ENCODE measurements around the gene PFKFB2. TPM values are rescaled to one million over a fixed set of nuclear protein-coding genes. Genes with fewer than 3 reads are reported as not detected.

Gene PFKFB2
- polyA plus RNA-seq, 1 donor (not counting 4 experiments of a cell fraction or from before 2014, with no cell fraction given), result 12.2 TPM

- dilution Hi-C loops (cut with MboI; ENCODE audit: extremely low pct_ligation_motif_present, low sequenced_read_pairs), result no loop called here
- H2AFZ ChIP-seq (ENCODE audit: control insufficient read depth, low read length), result no peak overlapping the region
- FAIRE-seq (no peak), DNase-seq (ENCODE audit: low read depth, low spot score) (no peak)
- no peak overlapping the region for H3K27ac ChIP-seq (ENCODE audit: control insufficient read depth, insufficient read depth, low read length)
- no peaks in the 10 kb centered on the region for H3K79me2 ChIP-seq (ENCODE audit: control insufficient read depth, insufficient read depth, low read length)
- TF ChIP-seq CTCF (optimal IDR thresholded peaks at IDR 0.05 in 1 of 3, IDR thresholded peaks at IDR 0.05 in 1 of 3, conservative IDR thresholded peaks at IDR 0.05 in 1 of 3; ENCODE audit: extremely low read depth in 1 of 3, insufficient read depth in 2 of 3, low read length in 3 of 3), result no peak
- no peak for TF ChIP-seq EZH2 (IDR thresholded peaks at IDR 0.05; ENCODE audit: low read length)
- no peak overlapping the region for H3K9ac ChIP-seq (ENCODE audit: control insufficient read depth, extremely low read depth, insufficient read depth, low read length)
- no peaks in the 10 kb centered on the region for H4K20me1 ChIP-seq (ENCODE audit: control insufficient read depth, extremely low read depth, insufficient read depth, low read length)
- H3K4me3 ChIP-seq (ENCODE audit: control insufficient read depth in 2 of 3, extremely low read depth in 1 of 3, insufficient read depth in 2 of 3, low read depth in 1 of 3, low read length in 3 of 3), result no peak overlapping the region
- peaks cover 0 to 6% of the 10 kb centered on the region in 2 experiments for H3K36me3 ChIP-seq (ENCODE audit: control insufficient read depth in 2 of 2, extremely low read depth in 1 of 2, insufficient read depth in 2 of 2, low read length in 2 of 2)
- H3K9me3 ChIP-seq (ENCODE audit: control insufficient read depth, low read depth, low read length), result no peaks in the 10 kb centered on the region
- no peaks in the 10 kb centered on the region for H3K27me3 ChIP-seq (ENCODE audit: control insufficient read depth, extremely low read depth, insufficient read depth, low read length)
- no peaks in the 10 kb centered on the region for H3K9me1 ChIP-seq (ENCODE audit: control insufficient read depth, extremely low read depth, insufficient read depth, low read length)
- H3K4me2 ChIP-seq (ENCODE audit: control insufficient read depth, extremely low read depth, insufficient read depth, low read depth, low read length), result no peak overlapping the region
- H3K4me1 ChIP-seq (ENCODE audit: control insufficient read depth, extremely low read depth, insufficient read depth, low read length), result peaks cover 3% of the 10 kb centered on the region
Measured at GRCh38 chr1:207081806-207082205, 28.7 kb downstream of the PFKFB2 start.

DNA sequence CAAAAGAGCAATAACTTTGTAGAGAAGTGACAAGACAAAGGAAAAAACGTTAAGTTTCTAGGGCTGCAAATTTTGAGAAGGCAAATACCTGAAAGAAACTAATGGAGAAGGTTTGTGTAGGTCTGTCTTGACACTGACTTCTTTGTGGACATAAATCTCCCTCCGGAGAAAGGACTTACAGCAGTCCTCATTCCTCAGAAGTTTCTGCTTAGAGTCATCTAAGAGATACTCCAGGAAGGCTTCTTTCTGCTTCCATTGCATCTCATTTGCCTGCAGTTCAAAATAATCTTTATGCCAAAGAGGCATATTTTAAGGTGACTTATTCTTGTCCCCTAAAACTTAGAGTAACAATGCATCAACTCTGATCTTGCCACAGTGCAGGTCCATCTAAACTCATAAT lies 31.2 kb downstream of the PFKFB2 start:
- Histone ChIP-seq H3K9me1 (ENCODE audit: control insufficient read depth, extremely low read depth, insufficient read depth, low read length) (no peaks in the 10 kb centered on the region), H3K27ac (ENCODE audit: control insufficient read depth, insufficient read depth, low read length) (no peak overlapping the region), H3K4me2 (ENCODE audit: control insufficient read depth, extremely low read depth, insufficient read depth, low read depth, low read length) (no peak overlapping the region), H3K27me3 (ENCODE audit: control insufficient read depth, extremely low read depth, insufficient read depth, low read length) (no peaks in the 10 kb centered on the region), H3K9ac (ENCODE audit: control insufficient read depth, extremely low read depth, insufficient read depth, low read length) (no peak overlapping the region), H3K9me3 (ENCODE audit: control insufficient read depth, low read depth, low read length) (no peaks in the 10 kb centered on the region), H3K4me1 (ENCODE audit: control insufficient read depth, extremely low read depth, insufficient read depth, low read length) (peaks cover 5% of the 10 kb centered on the region), H2AFZ (ENCODE audit: control insufficient read depth, low read length) (no peak overlapping the region), H3K4me3 (ENCODE audit: control insufficient read depth in 2 of 3, extremely low read depth in 1 of 3, insufficient read depth in 2 of 3, low read depth in 1 of 3, low read length in 3 of 3) (no peak overlapping the region), H4K20me1 (ENCODE audit: control insufficient read depth, extremely low read depth, insufficient read depth, low read length) (no peaks in the 10 kb centered on the region), H3K79me2 (ENCODE audit: control insufficient read depth, insufficient read depth, low read length) (no peaks in the 10 kb centered on the region), H3K36me3 (ENCODE audit: control insufficient read depth in 2 of 2, extremely low read depth in 1 of 2, insufficient read depth in 2 of 2, low read length in 2 of 2) (peaks cover 0 to 3% of the 10 kb centered on the region in 2 experiments)
- FAIRE-seq (no peak), DNase-seq (ENCODE audit: low read depth, low spot score) (no peak)
- TF ChIP-seq CTCF (optimal IDR thresholded peaks at IDR 0.05 in 1 of 3, IDR thresholded peaks at IDR 0.05 in 1 of 3, conservative IDR thresholded peaks at IDR 0.05 in 1 of 3; ENCODE audit: extremely low read depth in 1 of 3, insufficient read depth in 2 of 3, low read length in 3 of 3), result no peak
- TF ChIP-seq EZH2 (IDR thresholded peaks at IDR 0.05; ENCODE audit: low read length), result no peak
- dilution Hi-C loops (cut with MboI; ENCODE audit: extremely low pct_ligation_motif_present, low sequenced_read_pairs), result no loop called here
